NT2/D1 (cell line): ENCODE data around the gene PPFIBP1.

ENCODE experiments used
- SUZ12 ChIP-seq: IDR thresholded peaks from 2 replicates; pipeline ENCODE4 v1.6.1; 2011; ENCODE audit not compliant: insufficient read length, insufficient read depth; ENCODE audit errors: extremely low read depth
- YY1 ChIP-seq: IDR thresholded peaks from 2 replicates; pipeline ENCODE4 v1.6.1; 2011; ENCODE audit not compliant: insufficient read length, insufficient read depth
- ZNF274 ChIP-seq: IDR thresholded peaks from 2 replicates; pipeline ENCODE4 v1.6.1; 2011; ENCODE audit warnings: mild to moderate bottlenecking, low read depth, low read length

DNA sequence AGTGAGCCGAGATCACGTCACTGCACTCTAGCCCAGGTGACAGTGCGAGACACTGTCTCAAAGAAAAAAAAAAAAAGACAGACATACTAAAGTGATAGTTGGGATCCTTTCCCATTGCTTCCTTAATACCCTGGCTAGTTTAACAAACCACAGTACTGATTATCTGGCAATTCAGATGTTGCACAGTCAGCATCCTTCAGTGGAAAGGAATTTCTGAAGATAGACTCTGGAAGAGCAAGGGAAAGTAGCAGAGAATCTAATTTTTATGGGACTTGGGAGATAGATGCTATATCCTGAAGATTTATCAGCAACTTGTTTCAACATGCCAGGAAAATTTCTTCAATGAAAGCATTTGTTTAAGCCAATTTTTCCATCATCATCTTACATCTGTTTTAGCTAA, 6.5 kb upstream of the PPFIBP1 start:
- TF ChIP-seq YY1 = no peak
- no peak for TF ChIP-seq ZNF274
- no peak for TF ChIP-seq SUZ12
